Body of pancreas (tissue), 4 donors: ENCODE measurements around the gene GTF2H1. TPM values are rescaled to one million over a fixed set of nuclear protein-coding genes. Genes with fewer than 3 reads are reported as not detected.

ENCODE experiments used
- ATAC-seq: fragments of 150-250 bp; one replicate; pipeline ENCODE4 v1.9.1; 2016
- DNase-seq, 4 donors: peaks; one replicate each; pipeline ENCODE4 v3.0.0-alpha.2; 2019
- H3K27ac ChIP-seq, 4 donors: fragments of 200-600 bp; sonication (generic); 1 replicate in 3 of 4; 2 replicates in 1 of 4; pipeline versions ENCODE4 v1.5.1 to v1.6.1; 2016 to 2019; ENCODE audit warnings: mild to moderate bottlenecking in 1 of 4, mixed read lengths in 1 of 4, moderate library complexity in 1 of 4
- H3K27me3 ChIP-seq, 2 donors: fragments of 200-600 bp; sonication (generic); one replicate each; pipeline ENCODE4 v1.6.0; 2016; ENCODE audit warnings: mild to moderate bottlenecking in 1 of 2
- H3K36me3 ChIP-seq, 2 donors: fragments of 200-600 bp; sonication (generic); replicated peaks in 1 of 2; 2 replicates each; pipeline ENCODE4 v1.5.1; 2016; ENCODE audit warnings: low read depth in 2 of 2; ENCODE audit not compliant: insufficient read depth in 1 of 2
- H3K4me1 ChIP-seq: fragments of 200-600 bp; sonication (generic); one replicate; pipeline ENCODE4 v1.6.0; 2016
- H3K4me3 ChIP-seq, 2 donors: fragments of 200-600 bp; sonication (generic); 1 replicate in 1 of 2; 2 replicates in 1 of 2; pipeline ENCODE4 v1.5.1; 2016 to 2019
- H3K9me3 ChIP-seq, 3 donors: fragments of 200-600 bp; sonication (generic); 1 replicate in 2 of 3; 2 replicates in 1 of 3; pipeline ENCODE4 v1.5.1; 2016
- CTCF ChIP-seq, 7 experiments: fragments of 450-650 bp in 4 of 7; fragments of 200-600 bp in 3 of 7; sonication (generic) in 3 of 7; IDR thresholded peaks; one replicate each; pipeline ENCODE4 v1.5.1; 2016 to 2019; ENCODE audit warnings: antibody characterized with exemption in 7 of 7
- POLR2A ChIP-seq, 3 donors: fragments of 450-650 bp; IDR thresholded peaks; one replicate each; pipeline ENCODE4 v1.6.1; 2016; ENCODE audit warnings: antibody characterized with exemption in 3 of 3, mild to moderate bottlenecking in 2 of 3
- WGBS, 2 donors: methylation state at CpG; one replicate each; pipeline ENCODE4 v1.1.5; 2017; 5-methylcytosine and 5-hydroxymethylcytosine counted together
- intact Hi-C: fragments of 100-400 bp; cut with DNase I; formaldehyde crosslinking; loops from one replicate; pipeline ENCODE4 v1.15.1; 2023
- microRNA-seq, 2 donors: library from miRNA; unstranded; fragments of <30 nt; microRNA quantifications; one replicate each; pipeline ENCODE4, GENCODE V29; 2016; ENCODE audit warnings: borderline number of aligned reads in 2 of 2, borderline replicate concordance in 2 of 2
- small RNA-seq: library from RNA; depleted of rRNA; stranded (forward); fragments of <200 nt; gene quantifications from one replicate; pipeline ENCODE3, GENCODE V24; 2016
- total RNA-seq, 2 donors: library from RNA; depleted of rRNA; stranded (reverse); fragments of >200 nt; gene quantifications; one replicate each; pipeline ENCODE4 v1.1.0, GENCODE V29; 2016

GTF2H1 gene
- total RNA-seq, 2 donors from 2014 or later = 26.5 to 48.5 TPM

DNA sequence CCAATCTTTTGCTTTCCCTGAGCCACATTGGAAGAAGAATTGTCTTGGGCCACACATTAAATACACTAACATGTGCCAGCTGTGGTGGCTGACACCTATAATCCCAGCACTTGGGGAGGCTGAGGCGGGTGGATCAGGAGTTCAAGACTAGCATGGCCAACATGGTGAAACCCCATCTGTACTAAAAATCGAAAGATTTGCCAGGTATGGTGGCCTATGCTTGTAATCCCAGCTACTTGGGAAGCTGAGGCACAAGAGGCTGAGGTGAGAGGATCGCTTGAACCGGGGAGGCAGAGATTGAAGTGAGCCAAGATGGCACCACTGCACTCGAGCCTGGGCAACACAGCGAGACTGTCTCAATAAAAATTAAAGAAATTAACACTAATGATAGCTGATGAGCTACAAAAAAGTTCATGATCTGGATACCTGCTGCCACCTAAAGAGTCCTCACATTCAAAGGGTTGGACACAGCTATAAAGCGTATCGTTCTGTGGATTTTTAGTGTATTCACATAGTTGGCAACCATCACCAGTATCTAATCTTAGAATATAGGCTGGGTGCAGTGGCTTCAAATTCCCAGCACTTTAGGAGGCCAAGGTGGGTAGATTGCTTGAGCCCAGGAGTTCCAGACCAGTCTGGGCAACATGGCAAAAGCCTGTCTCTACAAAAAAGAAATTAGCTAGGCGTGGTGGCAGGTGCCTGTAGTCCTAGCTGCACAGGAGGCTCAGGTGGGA, 86.4 kb downstream of the GTF2H1 start:
- TF ChIP-seq CTCF (IDR thresholded peaks at IDR 0.05) = no peak
- TF ChIP-seq POLR2A (IDR thresholded peaks at IDR 0.05) = no peak
- Histone ChIP-seq H3K36me3 (peaks cover 11 to 20% of the 10 kb centered on the region in 2 donors), H3K4me3 (no peak overlapping the region), H3K9me3 (no peaks in the 10 kb centered on the region), H3K27ac (no peak overlapping the region), H3K27me3 (no peaks in the 10 kb centered on the region), H3K4me1 (peaks cover 5% of the 10 kb centered on the region)
- no peak for DNase-seq
- 91 to 95% methylated on average over 9 of the region's 9 CpGs for WGBS, 2 donors
- intact Hi-C loops = no loop called here
- ATAC-seq = no peak

GRCh38 chr11:18416459-18416858, 94.1 kb downstream of the GTF2H1 start:
- 52 to 66% methylated on average over 3 of the region's 3 CpGs for WGBS, 2 donors

More at GRCh38 chr11:18416459-18416858, 94.1 kb downstream of the GTF2H1 start:
- Histone ChIP-seq H3K27ac (no peak overlapping the region), H3K36me3 (no peaks in the 10 kb centered on the region), H3K4me3 (no peak overlapping the region), H3K27me3 (no peaks in the 10 kb centered on the region), H3K9me3 (no peaks in the 10 kb centered on the region), H3K4me1 (no peaks in the 10 kb centered on the region)
- DNase-seq (no peak), ATAC-seq (no peak)
- intact Hi-C loops = no loop called here
- TF ChIP-seq CTCF (IDR thresholded peaks at IDR 0.05) (no peak), POLR2A (IDR thresholded peaks at IDR 0.05) (no peak)

Small RNAs within 50 kb of the gene (microRNA-seq; reads per million reads assigned to microRNA genes)
- gene MIR3159 = 0 reads per million in 2 donors

Small RNAs within 50 kb of the gene (small RNA-seq; reads per million reads assigned to genes)
- not detected for gene MIR3159

Other genes with a start within 250 kb of the GTF2H1 start
- 10 to 100 TPM; 14.8 to 45.8 TPM for gene SAAL1, start 216.5 kb upstream of the GTF2H1 start, total RNA-seq
- not detected for gene MRGPRX3, start 190.0 kb upstream of the GTF2H1 start, total RNA-seq
- not detected for gene MRGPRX4, start 149.7 kb upstream of the GTF2H1 start, total RNA-seq
- not detected for gene SAA4, start 85.8 kb upstream of the GTF2H1 start, total RNA-seq
- gene SAA2, start 73.9 kb upstream of the GTF2H1 start, total RNA-seq = 10 to 100 TPM in 1 of 2 donors, 1 to 10 TPM in 1; 9.3 to 18.1 TPM
- gene SAA1, start 56.3 kb upstream of the GTF2H1 start, total RNA-seq = 100 to 1,000 TPM in 1 of 2 donors, 10 to 100 TPM in 1; 24.1 to 450 TPM
- gene HPS5, start 427 bp upstream of the GTF2H1 start, total RNA-seq = 10 to 100 TPM in 1 of 2 donors, 1 to 10 TPM in 1; 8.3 to 47.5 TPM
- 100 to 1,000 TPM in 1 of 2 donors, 10 to 100 TPM in 1; 94.6 to 147 TPM for gene LDHA, start 72.0 kb downstream of the GTF2H1 start, total RNA-seq
- not detected for gene LDHC, start 89.8 kb downstream of the GTF2H1 start, total RNA-seq
- not detected for gene LDHAL6A, start 133.3 kb downstream of the GTF2H1 start, total RNA-seq
- gene TSG101, start 204.4 kb downstream of the GTF2H1 start, total RNA-seq = 10 to 100 TPM; 36.8 to 50.8 TPM